HepG2 (cell line): ENCODE measurements around the gene C11orf68. TPM values are rescaled to one million over a fixed set of nuclear protein-coding genes. Genes with fewer than 3 reads are reported as not detected.

Experiments used
- DRAP1 ChIP-seq: IDR thresholded peaks from 2 replicates; pipeline ENCODE4 v1.6.1; 2016; ENCODE audit warnings: missing genetic modification reagents, missing compliant biosample characterization
- GPN1 ChIP-seq: sonication (generic); formaldehyde crosslinking; IDR thresholded peaks from 2 replicates; pipeline ENCODE4 v1.5.1; 2020; ENCODE audit warnings: missing genetic modification reagents, borderline replicate concordance
- HIC2 ChIP-seq: sonication (generic); formaldehyde crosslinking; IDR thresholded peaks from 2 replicates; pipeline ENCODE4 v1.9.0; 2022; ENCODE audit warnings: low read depth, missing genetic modification reagents
- IRF1 ChIP-seq: sonication (generic); formaldehyde crosslinking; IDR thresholded peaks from 2 replicates; pipeline ENCODE4 v1.4.0; 2020; ENCODE audit warnings: low read depth, mild to moderate bottlenecking, missing genetic modification reagents
- KAT8 ChIP-seq: IDR thresholded peaks from 2 replicates; pipeline ENCODE4 v1.6.1; 2016; ENCODE audit warnings: missing genetic modification reagents, missing compliant biosample characterization
- LBX2 ChIP-seq: sonication (generic); formaldehyde crosslinking; IDR thresholded peaks from 2 replicates; pipeline ENCODE4 v1.5.0; 2020; ENCODE audit warnings: missing genetic modification reagents, mild to moderate bottlenecking, borderline replicate concordance
- NBN ChIP-seq: fragments of 450-650 bp; conservative IDR thresholded peaks from 2 replicates; pipeline ENCODE4 v1.6.1; 2017
- ONECUT2 ChIP-seq: sonication (generic); formaldehyde crosslinking; IDR thresholded peaks from 2 replicates; pipeline ENCODE4 v1.4.0; 2020; ENCODE audit warnings: missing genetic modification reagents
- POLR2AphosphoS5 ChIP-seq: IDR thresholded peaks from 2 replicates; pipeline ENCODE4 v1.6.1; 2012; ENCODE audit warnings: low read depth, low read length
- PRPF4 ChIP-seq: fragments of 200-400 bp; formaldehyde crosslinking; IDR thresholded peaks from 2 replicates; pipeline ENCODE4 v1.6.1; 2016; ENCODE audit warnings: low read length, low read depth; ENCODE audit not compliant: poor library complexity, severe bottlenecking
- SIX1 ChIP-seq: sonication (generic); formaldehyde crosslinking; IDR thresholded peaks from 2 replicates; pipeline ENCODE4 v1.4.0; 2020; ENCODE audit warnings: missing genetic modification reagents, borderline replicate concordance
- TCF12 ChIP-seq, 2 experiments: fragments of 450-650 bp in 1 of 2; sonication (generic) in 1 of 2; formaldehyde crosslinking in 1 of 2; IDR thresholded peaks; 2 replicates each; pipeline versions ENCODE4 v1.6.1 to v1.8.0; 2017 to 2022; ENCODE audit warnings: antibody characterized with exemption in 1 of 2, mild to moderate bottlenecking in 1 of 2, missing genetic modification reagents in 1 of 2, moderate library complexity in 1 of 2
- ZBTB20 ChIP-seq: sonication (generic); formaldehyde crosslinking; IDR thresholded peaks from 2 replicates; pipeline ENCODE4 v1.8.1; 2023; ENCODE audit warnings: missing genetic modification reagents, low read depth, mild to moderate bottlenecking, borderline replicate concordance
- ZNF276 ChIP-seq: sonication (generic); formaldehyde crosslinking; IDR thresholded peaks from 2 replicates; pipeline ENCODE4 v1.4.0; 2020; ENCODE audit warnings: mild to moderate bottlenecking, low read depth, missing genetic modification reagents
- ZNF292 ChIP-seq: sonication (generic); formaldehyde crosslinking; IDR thresholded peaks from 2 replicates; pipeline ENCODE4 v1.8.1; 2022; ENCODE audit warnings: mild to moderate bottlenecking, low read depth, missing genetic modification reagents, borderline replicate concordance
- ZNF326 ChIP-seq: sonication (generic); formaldehyde crosslinking; IDR thresholded peaks from 2 replicates; pipeline ENCODE4 v1.4.0; 2020; ENCODE audit warnings: missing genetic modification reagents, borderline replicate concordance
- ZNF441 ChIP-seq: sonication (generic); formaldehyde crosslinking; IDR thresholded peaks from 2 replicates; pipeline ENCODE4 v1.7.0; 2021; ENCODE audit warnings: missing genetic modification reagents, borderline replicate concordance
- ZNF570 ChIP-seq: sonication (generic); formaldehyde crosslinking; IDR thresholded peaks from 2 replicates; pipeline ENCODE4 v1.4.0; 2020; ENCODE audit warnings: mild to moderate bottlenecking, missing genetic modification reagents, borderline replicate concordance
- ZNF629 ChIP-seq: sonication (generic); formaldehyde crosslinking; conservative IDR thresholded peaks from 2 replicates; pipeline ENCODE4 v1.5.0; 2020; ENCODE audit warnings: missing genetic modification reagents
- ZNF703 ChIP-seq: sonication (generic); formaldehyde crosslinking; IDR thresholded peaks from 2 replicates; pipeline ENCODE4 v1.5.1; 2020; ENCODE audit warnings: missing genetic modification reagents, mild to moderate bottlenecking, moderate library complexity, borderline replicate concordance
- ZNF891 ChIP-seq: sonication (generic); formaldehyde crosslinking; IDR thresholded peaks from 2 replicates; pipeline ENCODE4 v1.5.0; 2020; ENCODE audit warnings: mild to moderate bottlenecking, missing genetic modification reagents
- polyA plus RNA-seq, 8 experiments: library from polyadenylated mRNA; depleted of rRNA in 3 of 8; stranded (reverse) in 7 of 8; unstranded in 1 of 8; fragments of >200 nt; fragmentation: Illumina TruSeq in 4 of 8; extraction: Trizol in 4 of 8; gene quantifications; 2 replicates each; pipeline versions ENCODE4 v1.2.1 to v1.2.3, GENCODE V29; 2011 to 2016; ENCODE audit warnings: low read depth in 4 of 8, missing spikeins in 1 of 8, mixed read lengths in 1 of 8; ENCODE audit not compliant: insufficient read depth in 1 of 8
- total RNA-seq, 5 experiments: library from RNA; depleted of rRNA; stranded (reverse); fragments of >200 nt; fragmentation: Illumina TruSeq; extraction: Trizol; gene quantifications; 2 replicates each; pipeline ENCODE4 v1.2.3, GENCODE V29; 2016; ENCODE audit warnings: low read depth in 1 of 5

The C11orf68 gene
- total and polyA plus RNA-seq, 2 of the 13 experiments (the other 11 are each of a cell fraction or from before 2014, with no cell fraction given) = 8.4 to 28.3 TPM

- TF ChIP-seq TCF12 (IDR thresholded peaks at IDR 0.05) (no peak), TCF12 (CRISPR knock-in tag; IDR thresholded peaks at IDR 0.05) (no peak), IRF1 (CRISPR knock-in tag) (no peak), LBX2 (peak; percentile 54; the same call in 1 of the 2 replicates), GPN1 (CRISPR knock-in tag) (no peak), KAT8 (CRISPR knock-in tag) (peak; percentile 44), ZNF276 (CRISPR knock-in tag) (no peak), HIC2 (CRISPR knock-in tag) (peak; percentile 70; the same call in 1 of the 2 replicates), DRAP1 (CRISPR knock-in tag) (no peak), ZNF891 (CRISPR knock-in tag) (peak; percentile 28; the same call in 1 of the 2 replicates), ONECUT2 (CRISPR knock-in tag) (no peak), ZNF292 (CRISPR knock-in tag) (no peak), PRPF4 (no peak), POLR2AphosphoS5 (no peak), ZBTB20 (no peak), ZNF570 (CRISPR knock-in tag) (no peak), ZNF629 (CRISPR knock-in tag) (no peak), ZNF703 (CRISPR knock-in tag) (0 out of 2 replicates have a peak, but pooled peaks have one; percentile 29), NBN (no peak), ZNF441 (CRISPR knock-in tag) (no peak), SIX1 (CRISPR knock-in tag) (no peak), ZNF326 (CRISPR knock-in tag) (no peak)
These were observed 19.3 kb downstream of the C11orf68 start (continued) for GRCh38 chr11:65899356-65900124.
